GM12878 (cell line): ENCODE results near the gene EGFR. TPM values are rescaled to one million over a fixed set of nuclear protein-coding genes. Genes with fewer than 3 reads are reported as not detected.

Source experiments
- ATAC-seq: fragments of 200-7000 bp; cut with Tn5 transposase; 3 replicates; pipeline ENCODE4 v1.9.1; 2020; ENCODE audit warnings: mild to moderate bottlenecking, moderate library complexity
- BruUV-seq: library from RNA; stranded (reverse); fragments of 400-500 nt; replicated peaks from 2 replicates; lab custom pipeline; 2021; lab: Mats Ljungman, UMichigan
- CTCF ChIA-PET: fragments of 300-600 bp; sonication (Branson Sonifier 250); formaldehyde crosslinking; extraction: SDS; loops from one replicate; lab custom pipeline; 2021; ENCODE audit warnings: inconsistent platforms; lab: Yijun Ruan, JAX
- POLR2A ChIA-PET: fragments of 350-600 bp; formaldehyde crosslinking; extraction: SDS; loops from one replicate; lab custom pipeline; 2021; ENCODE audit warnings: inconsistent platforms; lab: Charles Lee
- RAD21 ChIA-PET: fragments of 300-600 bp; sonication (Branson Sonifier 250); formaldehyde crosslinking; loops from one replicate; lab custom pipeline; 2023; ENCODE audit warnings: antibody characterized with exemption; ENCODE audit not compliant: unreplicated experiment; lab: Charles Lee
- SMC1A ChIA-PET: fragments of 300-600 bp; sonication (Branson Sonifier 250); formaldehyde crosslinking; loops from one replicate; lab custom pipeline; 2023; ENCODE audit not compliant: unreplicated experiment, uncharacterized antibody; lab: Charles Lee
- DNase-seq: peaks from one replicate; pipeline ENCODE4 v3.0.0-alpha.2; 2011; ENCODE audit warnings: low read depth, low spot score
- FAIRE-seq: peaks from 3 replicates; lab custom pipeline; 2011; peaks lifted over from hg19 to GRCh38; lab: Jason Lieb, UNC
- H2AFZ ChIP-seq: 2 replicates; pipeline ENCODE4 v1.6.0; 2011; ENCODE audit warnings: low read depth, low read length, control low read depth; ENCODE audit not compliant: control insufficient read depth
- H3K27ac ChIP-seq: 2 replicates; pipeline ENCODE4 v1.5.1; 2011; ENCODE audit warnings: control low read depth; ENCODE audit not compliant: control insufficient read depth, insufficient read depth
- H3K27me3 ChIP-seq, 2 experiments: replicated peaks in 1 of 2; 2 replicates each; pipeline versions ENCODE4 v1.6.0 to v1.6.1; 2011; ENCODE audit warnings: low read length in 1 of 2; ENCODE audit not compliant: control insufficient read depth in 2 of 2, insufficient read depth in 2 of 2
- H3K36me3 ChIP-seq, 2 experiments: 2 replicates each; pipeline ENCODE4 v1.5.1; 2011; ENCODE audit warnings: low read length in 1 of 2; ENCODE audit not compliant: control insufficient read depth in 2 of 2, insufficient read depth in 2 of 2
- H3K4me1 ChIP-seq: 2 replicates; pipeline ENCODE4 v1.6.1; 2011; ENCODE audit warnings: mild to moderate bottlenecking, low read length, moderate library complexity, mixed read lengths; ENCODE audit not compliant: control insufficient read depth, insufficient read depth
- H3K4me2 ChIP-seq: 2 replicates; pipeline ENCODE4 v1.6.0; 2011; ENCODE audit warnings: control low read depth; ENCODE audit not compliant: control insufficient read depth, insufficient read depth
- H3K4me3 ChIP-seq: fragments of 200-600 bp; sonication (generic); 2 replicates; pipeline ENCODE4 v1.5.1; 2016
- H3K79me2 ChIP-seq: 2 replicates; pipeline ENCODE4 v1.6.0; 2011; ENCODE audit warnings: low read length; ENCODE audit not compliant: control insufficient read depth, insufficient read depth
- H3K9ac ChIP-seq: 2 replicates; pipeline ENCODE4 v1.8.0; 2011; ENCODE audit warnings: low read length, control low read depth, mixed read lengths; ENCODE audit not compliant: control insufficient read depth, insufficient read depth
- H3K9me3 ChIP-seq: replicated peaks from 3 replicates; pipeline ENCODE4 v1.5.1; 2011; ENCODE audit warnings: mild to moderate bottlenecking, low read length; ENCODE audit not compliant: control insufficient read depth, insufficient read depth
- H4K20me1 ChIP-seq: 2 replicates; pipeline ENCODE4 v1.6.0; 2011; ENCODE audit not compliant: control insufficient read depth, insufficient read depth
- ASH2L ChIP-seq: fragments of 300-600, 200-600 bp; sonication (generic); IDR thresholded peaks from 2 replicates; pipeline ENCODE4 v1.6.1; 2017; ENCODE audit warnings: low read depth, mild to moderate bottlenecking, borderline replicate concordance
- IRF3 ChIP-seq: fragments of 450-650 bp; IDR thresholded peaks from 2 replicates; pipeline ENCODE4 v1.6.1; 2014; ENCODE audit warnings: mild to moderate bottlenecking
- WGBS: methylation state at CpG from one replicate; pipeline ENCODE4 v1.1.6; 2016; ENCODE audit warnings: low lambda C conversion rate; ENCODE audit not compliant: insufficient replicate concordance, insufficient coverage; ENCODE audit errors: missing lambda C conversion rate; 5-methylcytosine and 5-hydroxymethylcytosine counted together
- in situ Hi-C: fragments of 300-500 bp; cut with MboI; formaldehyde crosslinking; loops from 9 replicates; pipeline ENCODE4 v1.14.3; 2018; ENCODE audit warnings: mixed read lengths
- intact Hi-C: fragments of 100-400 bp; cut with micrococcal nuclease; formaldehyde crosslinking; loops from one replicate; pipeline ENCODE4 v1.14.2; 2022; ENCODE audit not compliant: unreplicated experiment
- polyA plus RNA-seq, 11 experiments: library from polyadenylated mRNA; depleted of rRNA in 4 of 11; unstranded in 6 of 11; stranded (reverse) in 5 of 11; fragments of >200 nt; fragmentation: Nextera tagmentation in 4 of 11; fragmentation: Illumina TruSeq in 1 of 11; extraction: Ambion mirVana in 4 of 11; extraction: Trizol in 1 of 11; gene quantifications; 1 replicate in 1 of 11; 2 replicates in 10 of 11; pipeline versions ENCODE4 v1.2.1 to v1.2.3, GENCODE V29; 2011 to 2016; ENCODE audit warnings: inconsistent platforms in 2 of 11, missing spikeins in 2 of 11, low read depth in 1 of 11
- total RNA-seq, 4 experiments: library from RNA; depleted of rRNA in 3 of 4; stranded (reverse); fragments of >200 nt in 3 of 4; fragmentation: Illumina TruSeq in 1 of 4; extraction: Trizol in 1 of 4; gene quantifications; 2 replicates each; pipeline versions ENCODE4 v1.2.1 to v1.2.3, GENCODE V29; 2013 to 2021
- TF ChIP-seq, protein P1 (sequence below), 3 experiments: IDR thresholded peaks in 2 of 3; conservative IDR thresholded peaks in 1 of 3; 2 replicates each; pipeline ENCODE4 v1.5.1; 2011; ENCODE audit warnings: low read depth in 3 of 3, low read length in 3 of 3, mild to moderate bottlenecking in 3 of 3, control low read depth in 2 of 3, moderate library complexity in 2 of 3, inconsistent platforms in 1 of 3, mixed read lengths in 1 of 3; ENCODE audit not compliant: control insufficient read depth in 2 of 3, insufficient read depth in 1 of 3; ENCODE audit errors: extremely low read depth in 1 of 3

The EGFR gene
- total and polyA plus RNA-seq, 10 of the 15 experiments (the other 5 are each of a cell fraction or from before 2014, with no cell fraction given): 0.01 to 0.31 TPM; not detected in 8

GRCh38 chr7:55250313-55250712 is 231.5 kb downstream of the EGFR start:
- no peak overlapping the region for H3K4me2 ChIP-seq
- ATAC-seq: no peak
- H3K27me3 ChIP-seq: peaks cover 0 to 6% of the 10 kb centered on the region in 2 experiments; a peak in 3 of 4 replicates
- H3K36me3 ChIP-seq: no peaks in the 10 kb centered on the region
- in situ Hi-C loops (loop anchor here (5.0 kb wide), 1 partner anchor 478 kb away; no protein-coding TSS in a partner anchor), intact Hi-C loops (loop anchor here (5.0 to 10.0 kb wide), 2 partner anchors 108 to 176 kb away; no protein-coding TSS in a partner anchor)
- H3K4me1 ChIP-seq: peaks cover 3% of the 10 kb centered on the region; the same call in 1 of the 2 replicates
- ChIA-PET SMC1A (no interaction called here), POLR2A (no interaction called here), RAD21 (interaction anchor here (0.9 kb wide), 1 partner anchor 364 kb away, joined by 3 read pairs; no protein-coding TSS in a partner anchor), CTCF (no interaction called here)
- no TSS peak for BruUV-seq
- no peaks in the 10 kb centered on the region for H3K79me2 ChIP-seq
- WGBS: 26% methylated on average over 7 of the region's 7 CpGs
- H3K9me3 ChIP-seq: no peaks in the 10 kb centered on the region
- no peak overlapping the region for H3K9ac ChIP-seq
- no peak overlapping the region for H2AFZ ChIP-seq
- no peak overlapping the region for H3K4me3 ChIP-seq
- no peak for DNase-seq
- H4K20me1 ChIP-seq: no peaks in the 10 kb centered on the region
- H3K27ac ChIP-seq: no peak overlapping the region
- no peak for TF ChIP-seq IRF3
- TF ChIP-seq, protein P1, sequence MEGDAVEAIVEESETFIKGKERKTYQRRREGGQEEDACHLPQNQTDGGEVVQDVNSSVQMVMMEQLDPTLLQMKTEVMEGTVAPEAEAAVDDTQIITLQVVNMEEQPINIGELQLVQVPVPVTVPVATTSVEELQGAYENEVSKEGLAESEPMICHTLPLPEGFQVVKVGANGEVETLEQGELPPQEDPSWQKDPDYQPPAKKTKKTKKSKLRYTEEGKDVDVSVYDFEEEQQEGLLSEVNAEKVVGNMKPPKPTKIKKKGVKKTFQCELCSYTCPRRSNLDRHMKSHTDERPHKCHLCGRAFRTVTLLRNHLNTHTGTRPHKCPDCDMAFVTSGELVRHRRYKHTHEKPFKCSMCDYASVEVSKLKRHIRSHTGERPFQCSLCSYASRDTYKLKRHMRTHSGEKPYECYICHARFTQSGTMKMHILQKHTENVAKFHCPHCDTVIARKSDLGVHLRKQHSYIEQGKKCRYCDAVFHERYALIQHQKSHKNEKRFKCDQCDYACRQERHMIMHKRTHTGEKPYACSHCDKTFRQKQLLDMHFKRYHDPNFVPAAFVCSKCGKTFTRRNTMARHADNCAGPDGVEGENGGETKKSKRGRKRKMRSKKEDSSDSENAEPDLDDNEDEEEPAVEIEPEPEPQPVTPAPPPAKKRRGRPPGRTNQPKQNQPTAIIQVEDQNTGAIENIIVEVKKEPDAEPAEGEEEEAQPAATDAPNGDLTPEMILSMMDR (IDR thresholded peaks at IDR 0.05 in 2 of 3, conservative IDR thresholded peaks at IDR 0.05 in 1 of 3; ENCODE audit: control insufficient read depth in 2 of 3, extremely low read depth in 1 of 3, insufficient read depth in 1 of 3, low read depth in 3 of 3, low read length in 3 of 3): peak; percentile 10 to 37 (median 17); a peak in 2 of 6 replicates
- TF ChIP-seq ASH2L: no peak
- TF ChIP-seq, all 136 proteins: peak for 1
- FAIRE-seq: no peak
